HG02623 (cell line): ENCODE data around the gene MZB1.
"Not testable (repeated sequence)": the region's sequence is repeated elsewhere in the genome, so short reads cannot be mapped to it uniquely, and the experiment has no call there.

Experiments
- ATAC-seq: cut with Tn5 transposase; IDR thresholded peaks from one replicate; pipeline ENCODE4 v1.9.1; 2021; ENCODE audit warnings: moderate library complexity; ENCODE audit not compliant: unreplicated experiment

The MZB1 gene

GRCh38 chr5:139378101-139378825 is 11.4 kb downstream of the MZB1 start:
- no peak for ATAC-seq

- ATAC-seq: no peak
These were observed 12.5 kb downstream of the MZB1 start for GRCh38 chr5:139377226-139377625.

- ATAC-seq: no peak
These were observed 13.3 kb downstream of the MZB1 start for GRCh38 chr5:139376364-139376763.

GRCh38 chr5:139374909-139375308 is 14.8 kb downstream of the MZB1 start:
- no peak for ATAC-seq

- no peak for ATAC-seq
These were observed 18.0 kb downstream of the MZB1 start for GRCh38 chr5:139371482-139372435.

- ATAC-seq: no peak
These were observed 20.5 kb downstream of the MZB1 start for GRCh38 chr5:139369181-139369580.

- no peak for ATAC-seq
These were observed 21.1 kb downstream of the MZB1 start for GRCh38 chr5:139368613-139369012.

GRCh38 chr5:139364466-139364865 is 25.2 kb downstream of the MZB1 start:
- ATAC-seq: no peak

GRCh38 chr5:139363937-139364336 is 25.8 kb downstream of the MZB1 start:
- ATAC-seq: no peak

GRCh38 chr5:139361835-139362429 is 27.8 kb downstream of the MZB1 start:
- no peak for ATAC-seq

GRCh38 chr5:139360384-139360783 is 29.3 kb downstream of the MZB1 start:
- ATAC-seq: no peak

GRCh38 chr5:139358064-139358463 is 31.6 kb downstream of the MZB1 start:
- ATAC-seq: no peak

GRCh38 chr5:139355900-139356299 is 33.8 kb downstream of the MZB1 start:
- ATAC-seq: not testable (repeated sequence)

- ATAC-seq: no peak
These were observed 35.5 kb downstream of the MZB1 start for GRCh38 chr5:139354186-139354585.

- not testable (repeated sequence) for ATAC-seq
These were observed 41.9 kb downstream of the MZB1 start for GRCh38 chr5:139347863-139348262.

- not testable (repeated sequence) for ATAC-seq
These were observed 44.3 kb downstream of the MZB1 start for GRCh38 chr5:139345442-139345841.

GRCh38 chr5:139344177-139344576 is 45.5 kb downstream of the MZB1 start:
- no peak for ATAC-seq

GRCh38 chr5:139343476-139343875 is 46.2 kb downstream of the MZB1 start:
- ATAC-seq: no peak

- peak; percentile 42 for ATAC-seq
These were observed 47.3 kb downstream of the MZB1 start for GRCh38 chr5:139342423-139342723.

- ATAC-seq: peak; percentile 88
These were observed 47.9 kb downstream of the MZB1 start, which contains the start of gene PAIP2 for GRCh38 chr5:139341689-139342422. Gene PAIP2 (plus strand): TSS chr5:139341854. CDS start chr5:139363785, 21,931 bp downstream.

- ATAC-seq: no peak
These were observed 48.5 kb downstream of the MZB1 start for GRCh38 chr5:139341187-139341688.
